Stimulated activated CD8-positive, alpha-beta memory T cell treated with anti-CD3 and anti-CD28 coated beads, Interleukin-7, amount 100 ng/mL, for 1 hour (primary cell): ENCODE data around the gene TOR4A.

ENCODE experiments used
- DNase-seq, 2 donors: peaks; one replicate each; pipeline ENCODE4 v3.0.0-alpha.2; 2020; ENCODE audit warnings: low read depth in 2 of 2

The TOR4A gene

DNA sequence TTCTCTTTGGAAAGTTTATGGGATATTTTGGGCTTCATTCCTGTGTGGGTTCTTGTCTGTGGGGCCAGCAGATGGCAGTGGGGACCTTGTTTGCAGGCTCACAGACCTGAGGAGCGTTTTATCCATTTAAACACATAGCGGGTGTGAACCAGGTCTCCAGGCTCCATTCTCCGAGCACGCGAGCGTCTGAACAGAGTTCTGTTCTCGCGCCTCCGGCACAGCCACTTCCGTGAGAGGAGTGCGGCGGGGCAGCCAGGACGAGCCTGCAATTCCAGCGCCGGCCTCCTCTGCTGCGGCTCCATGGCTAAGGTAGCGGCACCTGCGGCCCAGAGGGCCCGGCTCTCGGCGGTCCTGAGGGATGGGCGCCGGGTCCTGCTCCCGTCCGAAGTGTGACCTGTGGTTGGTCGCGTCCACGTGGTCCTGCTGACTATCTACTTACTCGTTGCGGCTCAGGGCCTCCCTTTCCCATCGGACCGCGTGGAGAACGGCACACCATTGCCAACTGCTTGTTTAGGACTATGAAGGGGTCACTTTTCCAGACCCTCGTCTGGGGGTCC lies 17.2 kb downstream of the TOR4A start:
- no peak for DNase-seq

DNA sequence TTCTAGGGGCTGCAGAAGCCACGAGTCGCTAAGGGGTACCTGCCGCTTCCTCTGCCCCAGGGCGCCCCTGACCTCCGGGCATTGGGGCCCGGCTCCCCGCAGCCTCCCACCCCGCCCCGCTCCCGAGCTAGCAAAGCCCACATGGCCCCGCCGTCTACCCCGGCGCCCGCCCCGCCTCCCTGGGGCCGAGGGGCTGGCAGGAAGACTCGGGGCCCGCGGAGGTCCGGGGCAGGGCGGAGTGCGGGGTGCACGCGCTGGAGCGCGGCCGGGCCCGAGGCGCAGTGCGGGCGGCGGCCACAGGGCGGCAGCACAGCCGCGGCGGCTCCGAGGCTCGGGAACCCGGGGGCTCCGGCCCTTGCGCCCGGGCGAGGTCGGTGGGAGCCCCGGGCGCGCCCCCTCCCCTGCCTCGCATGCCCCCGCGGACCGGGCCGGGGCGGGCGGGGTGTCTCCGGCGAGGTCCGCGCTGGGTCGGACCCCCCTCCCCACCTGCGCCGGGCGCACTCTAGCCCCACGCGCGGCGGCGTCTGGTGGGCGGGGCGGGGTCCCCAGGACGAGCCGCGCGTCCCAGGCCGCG lies 17.8 kb downstream of the TOR4A start:
- DNase-seq, result no peak

DNA sequence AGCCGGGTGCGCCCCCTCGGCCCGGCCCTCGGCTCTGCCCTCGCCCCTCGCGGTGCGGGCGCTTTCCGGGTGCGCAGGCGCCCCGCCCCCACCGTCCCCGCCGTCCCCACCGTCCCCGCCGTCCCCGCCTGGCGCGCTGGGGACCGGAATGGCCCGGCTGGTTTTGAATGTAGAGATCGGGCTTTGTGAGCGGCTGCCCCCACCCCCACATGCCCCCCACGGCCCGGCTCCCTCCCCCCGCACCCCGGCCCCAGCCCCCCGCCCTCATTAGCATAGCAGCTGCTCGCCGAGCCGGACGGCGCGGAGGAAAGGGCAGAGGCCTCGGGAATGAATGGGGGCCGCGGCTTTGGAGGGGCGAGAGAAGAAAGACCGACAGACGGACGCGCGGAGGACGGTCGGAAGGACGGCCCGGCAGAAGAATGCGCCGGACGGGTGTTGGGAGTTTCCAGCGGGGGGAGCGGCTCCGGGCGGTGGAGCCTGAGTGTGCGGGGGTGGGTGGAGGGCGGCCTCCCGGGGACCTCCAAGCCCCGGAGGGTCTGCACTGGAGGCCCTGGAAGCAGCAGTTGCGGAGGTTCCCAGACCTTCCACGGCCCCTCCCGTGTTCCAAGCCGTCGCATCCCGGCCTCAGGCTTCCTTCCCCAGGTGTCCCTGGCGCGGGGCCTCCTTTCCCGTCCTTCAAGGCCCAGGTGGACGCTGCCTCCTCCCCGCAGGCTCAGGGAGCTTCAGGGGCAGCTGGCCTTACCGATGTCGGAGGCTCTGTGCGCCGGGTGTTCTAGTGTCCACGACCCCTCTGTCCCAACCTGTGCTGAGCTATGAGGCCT lies 18.5 kb downstream of the TOR4A start:
- DNase-seq, result no peak

DNA sequence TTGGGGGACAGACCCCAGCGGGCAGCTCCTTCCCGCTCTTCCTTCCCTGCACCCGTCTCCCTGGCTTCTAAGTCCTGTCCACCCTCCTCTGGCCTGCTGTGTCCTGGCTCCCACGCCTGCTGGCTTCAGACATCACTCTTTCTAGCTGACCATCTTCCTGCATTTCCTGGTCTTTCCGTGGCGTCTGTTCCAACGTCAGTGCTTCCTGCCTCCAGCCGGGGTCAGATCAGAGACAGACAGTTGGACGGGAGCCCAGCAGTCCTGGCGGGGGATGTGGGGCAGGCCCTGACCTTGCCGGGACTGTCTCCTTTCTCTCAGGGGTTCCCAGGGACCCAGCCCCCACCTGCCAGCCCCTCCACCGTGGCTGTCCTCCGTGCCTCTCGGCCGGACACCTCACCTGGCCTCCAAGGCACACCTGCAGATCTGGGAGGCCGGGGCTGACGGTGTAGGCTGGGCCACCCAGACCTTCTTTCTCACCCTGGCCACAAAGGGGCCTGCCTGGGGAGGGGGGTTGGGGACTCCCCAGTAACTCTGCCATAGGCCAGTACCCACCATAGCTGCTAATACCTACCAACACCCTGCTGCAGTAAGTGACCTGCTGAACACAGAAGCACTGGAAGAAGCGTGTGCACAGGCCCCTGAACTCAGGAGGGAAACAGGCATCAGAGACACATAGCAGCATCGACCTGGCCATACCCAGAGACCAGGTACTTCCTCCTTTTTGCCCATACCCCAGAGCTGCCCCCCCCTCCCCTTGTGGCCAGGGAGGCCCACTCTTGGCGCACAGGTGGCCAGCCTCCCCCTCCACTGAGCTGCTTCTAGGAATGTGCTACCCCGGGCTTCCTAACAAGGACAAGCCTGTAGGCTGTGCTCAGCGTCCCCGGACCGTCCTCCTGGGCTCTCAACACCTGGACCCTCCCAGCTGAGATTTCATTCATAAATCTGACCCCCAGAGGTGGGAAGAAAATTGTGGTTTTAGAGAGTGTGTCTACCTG lies 19.4 kb downstream of the TOR4A start:
- no peak for DNase-seq

DNA sequence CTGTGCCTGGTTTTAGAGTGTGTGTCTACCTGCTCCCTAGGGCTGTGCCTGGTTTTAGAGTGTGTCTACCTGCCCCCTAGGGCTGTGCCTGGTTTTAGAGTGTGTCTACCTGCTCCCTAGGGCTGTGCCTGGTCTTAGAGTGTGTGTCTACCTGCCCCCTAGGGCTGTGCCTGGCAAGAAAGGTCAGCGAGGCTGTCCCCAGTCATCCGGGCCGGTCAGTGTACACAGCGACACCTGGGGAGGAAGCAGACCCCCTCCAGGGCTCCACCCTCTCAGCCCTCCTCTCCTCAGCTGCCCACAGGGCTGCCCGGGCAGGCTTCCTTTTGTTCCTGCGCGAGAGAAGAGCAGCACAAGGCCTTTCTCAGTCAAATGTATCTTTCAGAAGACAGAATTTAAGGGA lies 20.4 kb downstream of the TOR4A start:
- no peak for DNase-seq

DNA sequence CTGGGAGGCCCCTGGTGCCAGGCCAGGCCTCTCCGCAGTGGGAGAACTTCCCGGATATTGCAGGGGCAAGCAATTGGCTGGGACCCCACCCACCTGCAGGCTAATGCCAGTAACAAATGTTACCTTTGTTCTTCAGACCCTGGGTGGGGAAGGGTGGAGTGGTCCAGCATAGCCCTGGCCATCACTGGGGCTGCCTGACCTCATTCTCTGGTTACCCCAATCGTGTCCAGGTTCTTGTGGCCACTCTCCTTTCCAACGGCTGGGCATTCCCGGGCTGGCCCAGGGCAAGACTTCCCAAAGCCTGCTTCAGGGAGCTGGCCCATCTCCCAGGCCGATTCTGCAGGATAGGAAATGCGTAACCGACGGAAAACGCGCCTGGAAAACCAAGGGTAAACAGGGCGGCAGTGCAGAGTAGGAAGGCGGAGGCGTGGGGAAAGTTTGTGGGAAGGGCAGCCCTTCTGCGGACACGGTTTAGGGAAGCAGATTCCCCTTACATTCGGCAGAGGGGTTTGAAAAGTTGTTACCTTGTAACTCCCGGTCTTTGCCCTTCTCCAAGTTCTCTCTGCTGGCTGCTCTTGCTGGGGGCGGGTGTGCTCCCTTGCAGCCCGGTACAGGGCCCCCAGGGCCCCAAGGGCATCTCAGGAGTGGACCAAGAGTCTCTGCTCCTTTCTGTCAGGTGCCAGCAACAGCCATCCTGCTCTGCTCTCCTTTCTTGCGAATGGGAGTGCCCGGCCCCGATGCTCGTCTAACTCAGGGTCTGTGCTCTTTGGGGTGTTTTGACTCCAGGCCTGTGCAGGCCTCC lies 21.1 kb downstream of the TOR4A start:
- no peak for DNase-seq

DNA sequence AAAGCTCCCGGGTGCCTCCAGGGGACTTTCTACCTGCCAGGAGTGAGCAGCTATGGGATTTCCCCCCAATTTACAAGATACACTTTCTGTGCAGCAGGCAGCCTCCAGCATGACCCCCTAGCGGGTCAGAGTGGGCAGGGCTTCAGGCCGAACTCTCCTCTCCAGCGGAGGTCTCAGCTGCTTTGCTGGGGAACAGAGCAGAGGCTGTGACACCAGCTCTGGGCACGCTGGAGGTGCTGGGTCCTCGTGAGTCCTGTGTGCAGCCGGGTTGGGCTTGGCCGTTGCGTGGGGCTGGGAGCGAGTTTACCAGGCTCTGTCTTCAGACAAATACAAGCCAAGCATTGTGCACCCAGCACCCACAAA lies 21.7 kb downstream of the TOR4A start:
- DNase-seq, result no peak

DNA sequence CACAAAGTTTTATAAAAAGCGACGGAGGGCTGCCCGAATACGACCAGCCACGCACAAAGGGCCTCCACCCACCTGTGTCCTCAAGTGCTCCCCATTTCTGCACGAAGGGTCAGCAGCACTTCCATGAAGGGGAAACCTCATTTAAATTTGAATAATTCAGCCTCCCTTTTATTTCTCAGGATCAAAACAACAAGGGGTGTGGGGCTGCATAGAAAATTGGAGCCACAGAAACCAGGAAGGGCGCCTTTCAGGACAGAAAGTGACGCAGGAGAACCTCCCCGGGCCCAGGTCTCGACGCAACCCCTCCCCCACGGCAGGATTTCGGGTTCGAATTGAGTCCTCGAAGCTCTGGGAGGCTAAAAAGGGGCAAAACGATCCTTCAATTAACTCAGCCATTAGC lies 22.4 kb downstream of the TOR4A start:
- DNase-seq, result no peak

DNA sequence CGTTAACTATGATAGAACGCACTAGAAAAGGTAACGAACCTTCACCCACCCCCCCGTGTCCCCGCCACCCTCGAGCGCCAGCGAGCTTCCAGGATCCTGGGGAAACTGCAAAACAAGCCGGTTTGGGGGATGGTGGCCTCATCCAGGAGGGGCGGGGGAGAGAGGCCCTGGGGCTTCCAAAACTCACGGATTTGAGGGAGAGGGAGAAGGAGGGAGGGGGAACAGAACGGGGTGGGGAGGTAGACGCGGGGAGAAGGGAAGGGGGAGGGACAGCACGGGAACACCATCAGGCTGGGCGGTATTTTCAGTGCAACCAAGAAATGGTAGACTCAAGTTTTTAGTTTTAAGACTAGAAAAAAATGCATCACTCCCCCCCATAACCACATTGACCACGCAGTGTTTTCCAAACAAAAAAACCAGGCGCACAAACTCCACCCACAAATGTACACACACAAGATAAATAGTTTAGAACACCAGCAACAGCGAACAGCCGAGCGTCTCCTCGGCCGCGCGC lies 23.1 kb downstream of the TOR4A start:
- no peak for DNase-seq

DNA sequence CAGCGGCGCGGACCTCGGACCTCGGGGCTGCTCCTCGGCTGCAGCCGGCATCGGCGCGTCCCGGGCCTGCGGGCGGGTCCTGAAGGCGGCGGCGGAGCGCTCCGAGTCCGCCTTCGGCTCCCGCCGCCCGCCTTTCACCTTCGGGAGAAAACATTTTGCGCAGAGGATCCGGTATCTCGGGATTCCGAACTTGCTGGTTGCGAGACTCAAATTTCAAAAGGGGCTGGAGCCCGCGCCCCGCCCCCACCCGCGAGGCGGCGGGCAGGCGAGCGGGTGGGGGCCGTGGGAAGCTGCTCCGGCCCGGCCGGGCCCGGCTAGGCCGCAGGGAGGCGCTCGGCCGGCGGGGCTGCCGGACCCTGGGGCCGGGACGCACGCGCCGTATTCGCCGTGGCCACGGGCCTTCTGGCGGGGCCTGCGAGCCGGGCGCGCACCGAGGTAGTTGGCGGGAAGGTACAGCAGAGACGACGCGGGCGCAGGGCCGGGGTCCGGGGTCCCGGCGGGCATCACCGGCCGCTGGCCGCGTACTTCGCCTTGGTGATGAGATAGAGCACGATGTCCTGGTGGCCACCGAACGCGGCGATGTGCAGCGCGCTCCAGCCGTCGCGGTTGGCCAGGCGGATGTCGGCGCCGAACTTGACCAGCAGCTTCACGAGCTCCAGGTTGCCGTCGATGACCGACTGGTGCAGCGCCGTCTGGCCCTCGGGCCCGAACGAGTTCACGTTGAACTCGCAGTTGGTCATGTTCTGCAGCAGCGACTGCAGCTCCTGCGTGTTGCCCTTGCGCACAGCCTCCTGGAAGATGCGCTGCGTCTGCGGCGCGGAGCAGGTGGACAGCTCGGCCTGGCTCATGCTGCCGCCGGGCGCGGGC lies 23.8 kb downstream of the TOR4A start:
- DNase-seq, result no peak

DNA sequence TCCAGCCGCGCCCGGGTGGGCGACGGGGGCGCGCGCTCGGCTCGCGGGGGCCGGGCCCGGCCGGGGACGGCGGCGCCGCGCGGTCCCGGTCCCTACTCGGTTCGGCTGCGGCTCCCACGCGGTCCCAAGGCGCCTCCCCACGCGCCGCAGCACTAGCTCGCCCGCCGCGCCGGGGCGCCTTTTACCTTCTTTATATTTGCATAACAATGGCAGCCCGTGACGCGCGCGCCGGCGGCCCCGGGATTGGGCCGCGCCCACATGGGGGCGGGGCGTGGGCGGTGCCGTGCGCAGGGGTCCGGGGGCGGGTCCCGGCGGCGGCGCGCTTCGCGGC lies 24.6 kb downstream of the TOR4A start, which contains the start of gene NRARP:
Gene NRARP, minus strand, starts transcription at position 154 of the 331 bp plus-strand sequence. CDS start 343 bp downstream, outside the sequence.
- DNase-seq, result peak; percentile 79 to 85

DNA sequence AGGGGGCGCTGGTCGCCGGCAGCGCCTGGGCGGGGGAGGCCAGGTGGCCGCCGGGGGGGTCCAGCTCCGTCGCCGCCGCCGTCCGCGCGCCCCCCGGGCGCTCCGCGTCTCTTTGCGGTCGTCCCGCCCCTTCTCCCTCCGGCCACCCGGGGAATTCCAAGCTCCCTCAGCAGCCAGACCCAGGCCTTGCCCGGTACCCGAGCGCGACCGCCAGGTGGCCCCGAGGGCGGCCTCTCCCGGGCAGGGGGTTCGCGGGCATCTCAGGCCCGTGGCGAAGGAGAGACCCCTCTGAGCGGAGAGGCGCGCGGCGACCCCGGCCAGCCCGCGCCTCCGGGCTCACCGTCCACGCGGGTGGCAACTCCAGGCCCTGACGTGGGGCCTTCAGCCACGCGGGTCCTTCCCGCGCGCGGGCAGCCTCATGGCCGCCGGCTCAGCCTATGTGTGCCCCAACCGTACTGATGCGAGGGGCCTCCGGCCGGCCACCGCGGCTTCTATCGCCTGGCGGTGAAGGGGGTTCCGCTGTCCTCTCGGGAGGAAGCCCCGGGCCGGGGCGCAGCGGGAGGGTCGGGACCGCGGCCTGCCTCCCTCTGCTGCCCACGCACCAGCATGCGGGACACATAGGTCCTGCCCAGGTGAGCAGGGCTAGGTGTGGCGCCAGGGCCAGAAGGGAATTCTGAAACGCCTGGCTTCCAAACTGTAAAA lies 25.1 kb downstream of the TOR4A start:
- no peak for DNase-seq

DNA sequence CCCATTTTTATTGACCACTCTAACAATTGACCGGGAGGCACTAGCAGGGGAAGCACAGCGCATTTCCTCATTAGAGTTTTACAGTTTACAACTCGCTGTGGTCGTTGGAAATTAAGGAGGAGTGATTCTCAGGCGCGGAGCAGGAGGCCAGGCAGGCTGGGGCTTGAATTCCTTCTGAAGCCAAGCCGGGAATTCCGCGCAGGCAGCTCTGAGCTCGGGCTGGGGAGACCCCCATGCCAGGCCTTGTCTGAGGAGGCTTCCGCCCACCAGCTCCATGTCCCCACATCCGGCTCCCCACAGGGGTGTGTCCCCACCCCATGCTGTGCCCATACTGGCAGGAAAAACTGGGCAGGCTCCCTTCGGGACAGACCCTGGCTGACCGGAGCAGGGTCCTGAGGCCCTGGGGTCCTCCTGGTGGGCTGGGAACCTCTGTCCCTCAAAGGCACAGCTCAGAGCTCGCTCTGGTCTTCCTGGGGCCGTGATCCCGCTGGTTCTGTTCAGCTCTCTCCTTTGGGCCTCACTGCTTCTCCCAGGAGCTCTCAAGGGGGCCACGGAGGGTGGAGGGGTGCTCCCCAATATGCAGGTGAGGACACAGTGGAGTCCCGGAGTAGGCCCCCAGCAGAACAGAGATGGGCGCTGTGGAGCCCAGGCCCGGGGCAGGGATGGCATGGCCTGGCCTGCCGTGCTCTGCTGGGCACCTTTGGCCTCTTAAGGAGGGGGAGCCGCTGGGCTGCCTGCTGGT lies 25.8 kb downstream of the TOR4A start:
- DNase-seq, result no peak

DNA sequence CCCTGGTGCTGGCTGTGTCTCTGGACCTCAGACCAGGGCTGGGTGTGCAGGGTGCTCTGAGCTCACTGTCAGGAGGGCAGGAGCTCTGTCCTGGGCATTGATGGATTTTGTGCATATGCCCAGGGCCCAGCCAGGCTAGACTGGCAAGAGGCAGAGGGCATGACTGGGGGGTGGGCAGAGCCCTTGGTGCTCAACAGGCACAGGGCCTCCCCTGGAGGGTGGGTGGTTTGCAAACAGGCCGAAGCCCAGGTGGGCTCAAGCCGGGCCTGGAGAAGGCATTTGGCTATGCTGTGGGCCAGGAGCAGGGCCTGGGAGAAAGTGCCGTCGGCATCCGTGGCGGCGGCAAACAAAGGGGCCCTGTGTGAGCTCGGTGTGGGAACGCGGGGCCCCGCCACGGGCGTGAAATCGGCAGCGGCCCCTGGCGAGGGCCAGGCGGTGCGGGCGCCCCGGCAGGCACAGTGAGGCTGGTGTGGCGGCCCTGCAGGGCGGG lies 26.4 kb downstream of the TOR4A start:
- DNase-seq, result no peak

DNA sequence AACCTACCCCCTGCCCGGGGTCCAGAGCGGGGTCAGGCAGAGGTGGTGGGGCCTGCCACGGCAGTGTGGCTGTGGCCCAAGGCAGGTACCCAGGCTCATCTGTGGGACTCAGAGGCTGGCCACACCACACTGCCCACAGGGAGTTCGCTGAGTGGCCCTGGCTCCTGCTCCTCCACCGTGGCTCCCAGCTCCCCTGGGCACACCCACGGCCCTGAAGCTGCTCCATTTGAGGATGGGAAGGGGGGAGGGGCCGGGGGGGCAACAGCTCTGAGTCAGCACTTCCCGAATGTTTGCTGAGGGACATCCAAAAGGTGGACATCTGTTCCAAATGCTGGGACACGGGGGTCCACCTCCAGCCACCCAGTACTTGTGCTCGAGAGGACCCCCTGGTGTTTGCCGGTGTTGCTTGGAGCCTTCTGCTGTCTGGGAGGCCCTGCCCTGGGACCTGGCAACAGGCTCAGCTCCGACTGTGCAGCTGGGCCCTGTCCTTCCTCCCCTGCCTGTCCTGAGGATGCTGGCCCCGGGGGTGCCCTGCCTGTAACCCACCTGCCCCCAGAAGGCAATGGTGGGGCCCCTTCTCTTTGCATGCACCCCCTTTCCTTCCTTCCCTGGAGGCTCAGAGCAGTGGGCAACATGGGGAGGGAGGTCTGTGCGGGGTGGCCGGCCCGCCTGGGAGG lies 27.0 kb downstream of the TOR4A start:
- no peak for DNase-seq

DNA sequence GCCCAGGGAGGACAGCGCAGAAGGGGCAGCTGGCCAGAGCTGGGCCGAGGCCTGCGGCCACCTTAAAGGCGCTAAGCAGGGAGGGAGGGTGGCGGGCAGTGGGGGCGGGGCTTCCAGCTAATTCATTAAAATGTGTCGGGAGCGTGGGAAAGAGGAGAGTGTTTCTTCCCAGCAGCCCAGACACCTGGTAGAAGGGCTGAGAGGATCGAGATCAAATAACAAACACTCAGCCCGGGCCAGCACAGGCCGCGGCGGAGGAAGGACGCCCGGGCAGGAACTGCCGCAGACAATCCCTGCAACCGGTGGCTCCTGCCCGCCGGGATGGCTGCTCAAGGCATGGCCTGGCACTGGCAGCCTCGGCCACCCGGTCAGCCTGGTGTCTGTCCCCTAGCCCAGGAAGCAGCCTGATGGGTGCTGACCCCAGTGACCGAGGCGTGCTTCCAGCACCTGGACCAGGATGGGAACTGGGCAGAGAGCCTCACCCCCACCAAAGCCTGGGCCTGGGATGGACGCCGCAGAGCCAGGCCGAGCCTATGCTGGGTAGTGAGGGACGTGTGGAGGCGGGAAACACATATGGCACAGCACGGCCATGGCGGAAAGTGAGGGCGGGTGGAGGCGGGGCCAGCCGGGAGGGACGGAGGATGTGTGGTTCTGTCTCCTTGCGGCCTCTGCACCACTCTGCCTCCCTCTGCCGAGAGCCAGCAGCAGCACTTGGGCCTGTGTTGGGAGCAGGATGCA lies 27.7 kb downstream of the TOR4A start:
- DNase-seq, result no peak

DNA sequence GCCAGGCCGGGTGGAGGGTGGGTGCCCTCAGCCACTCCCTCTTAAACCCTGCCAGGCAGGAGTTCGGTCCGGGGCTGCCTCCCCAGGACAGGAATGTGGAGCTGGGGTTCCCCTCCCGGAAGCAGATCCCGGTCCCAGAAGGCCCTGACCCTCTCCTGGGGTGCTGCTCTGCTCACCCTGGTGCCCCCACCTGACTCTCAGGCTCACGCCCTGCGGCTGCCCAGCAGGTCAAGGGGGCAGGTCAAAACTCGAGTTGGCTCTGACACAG lies 28.2 kb downstream of the TOR4A start:
- DNase-seq, result no peak
